A673 (cell line): Measurements from ENCODE around the gene TFF1.

Source experiments
- EZH2 ChIP-seq: fragments of 200-600 bp; sonication (generic); IDR thresholded peaks from 2 replicates; pipeline ENCODE4 v1.6.1; 2017; ENCODE audit warnings: borderline replicate concordance, low read depth, mild to moderate bottlenecking, mixed read lengths, antibody characterized with exemption, low read length; ENCODE audit not compliant: poor library complexity, severe bottlenecking
- TF ChIP-seq, protein P1 (sequence below): fragments of 300-800, 200-600 bp; sonication (generic); conservative IDR thresholded peaks from 2 replicates; pipeline ENCODE4 v1.5.1; 2017; ENCODE audit warnings: low read depth, mild to moderate bottlenecking, antibody characterized with exemption, low read length, moderate library complexity, mixed read lengths

DNA sequence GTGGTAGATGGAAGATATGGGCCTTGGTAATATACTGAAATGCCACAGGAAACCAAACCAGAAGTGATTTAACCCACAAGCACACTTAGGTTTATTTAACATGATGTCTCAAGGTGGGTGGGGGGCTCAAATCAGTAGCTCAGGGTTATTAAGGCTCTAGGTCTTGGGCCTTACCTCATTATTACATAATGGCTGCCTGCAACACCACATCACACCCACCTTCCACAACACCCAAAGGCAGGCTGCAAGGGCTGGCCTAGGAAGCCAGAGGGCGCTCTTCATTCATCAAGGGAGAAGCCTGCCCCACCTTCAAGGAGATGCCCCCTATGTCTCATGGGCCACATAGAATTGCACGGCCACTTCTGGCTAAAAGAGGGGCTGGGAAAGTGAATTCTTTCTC, 6.0 kb downstream of the TFF1 start:
- TF ChIP-seq, protein P1, sequence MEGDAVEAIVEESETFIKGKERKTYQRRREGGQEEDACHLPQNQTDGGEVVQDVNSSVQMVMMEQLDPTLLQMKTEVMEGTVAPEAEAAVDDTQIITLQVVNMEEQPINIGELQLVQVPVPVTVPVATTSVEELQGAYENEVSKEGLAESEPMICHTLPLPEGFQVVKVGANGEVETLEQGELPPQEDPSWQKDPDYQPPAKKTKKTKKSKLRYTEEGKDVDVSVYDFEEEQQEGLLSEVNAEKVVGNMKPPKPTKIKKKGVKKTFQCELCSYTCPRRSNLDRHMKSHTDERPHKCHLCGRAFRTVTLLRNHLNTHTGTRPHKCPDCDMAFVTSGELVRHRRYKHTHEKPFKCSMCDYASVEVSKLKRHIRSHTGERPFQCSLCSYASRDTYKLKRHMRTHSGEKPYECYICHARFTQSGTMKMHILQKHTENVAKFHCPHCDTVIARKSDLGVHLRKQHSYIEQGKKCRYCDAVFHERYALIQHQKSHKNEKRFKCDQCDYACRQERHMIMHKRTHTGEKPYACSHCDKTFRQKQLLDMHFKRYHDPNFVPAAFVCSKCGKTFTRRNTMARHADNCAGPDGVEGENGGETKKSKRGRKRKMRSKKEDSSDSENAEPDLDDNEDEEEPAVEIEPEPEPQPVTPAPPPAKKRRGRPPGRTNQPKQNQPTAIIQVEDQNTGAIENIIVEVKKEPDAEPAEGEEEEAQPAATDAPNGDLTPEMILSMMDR: peak; percentile 36
- TF ChIP-seq EZH2: no peak
